GM19468 (cell line): ENCODE data around the gene ILDR2.
A peak's percentile ranks its signal among the peaks of the same experiment; 100 is the strongest.

Source experiments
- ATAC-seq: cut with Tn5 transposase; IDR thresholded peaks from one replicate; pipeline ENCODE4 v1.9.1; 2021; ENCODE audit warnings: mild to moderate bottlenecking, moderate library complexity, moderate number of reproducible peaks; ENCODE audit not compliant: unreplicated experiment; ENCODE audit errors: extremely low read depth

The ILDR2 gene, protein sequence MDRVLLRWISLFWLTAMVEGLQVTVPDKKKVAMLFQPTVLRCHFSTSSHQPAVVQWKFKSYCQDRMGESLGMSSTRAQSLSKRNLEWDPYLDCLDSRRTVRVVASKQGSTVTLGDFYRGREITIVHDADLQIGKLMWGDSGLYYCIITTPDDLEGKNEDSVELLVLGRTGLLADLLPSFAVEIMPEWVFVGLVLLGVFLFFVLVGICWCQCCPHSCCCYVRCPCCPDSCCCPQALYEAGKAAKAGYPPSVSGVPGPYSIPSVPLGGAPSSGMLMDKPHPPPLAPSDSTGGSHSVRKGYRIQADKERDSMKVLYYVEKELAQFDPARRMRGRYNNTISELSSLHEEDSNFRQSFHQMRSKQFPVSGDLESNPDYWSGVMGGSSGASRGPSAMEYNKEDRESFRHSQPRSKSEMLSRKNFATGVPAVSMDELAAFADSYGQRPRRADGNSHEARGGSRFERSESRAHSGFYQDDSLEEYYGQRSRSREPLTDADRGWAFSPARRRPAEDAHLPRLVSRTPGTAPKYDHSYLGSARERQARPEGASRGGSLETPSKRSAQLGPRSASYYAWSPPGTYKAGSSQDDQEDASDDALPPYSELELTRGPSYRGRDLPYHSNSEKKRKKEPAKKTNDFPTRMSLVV

GRCh38 chr1:166975361-166976129 lies at the start of gene ILDR2:
Gene ILDR2, minus strand, starts transcription at chr1:166975540. Its CDS starts 272 bp downstream, at chr1:166975268.
- peak; percentile 44 for ATAC-seq

DNA sequence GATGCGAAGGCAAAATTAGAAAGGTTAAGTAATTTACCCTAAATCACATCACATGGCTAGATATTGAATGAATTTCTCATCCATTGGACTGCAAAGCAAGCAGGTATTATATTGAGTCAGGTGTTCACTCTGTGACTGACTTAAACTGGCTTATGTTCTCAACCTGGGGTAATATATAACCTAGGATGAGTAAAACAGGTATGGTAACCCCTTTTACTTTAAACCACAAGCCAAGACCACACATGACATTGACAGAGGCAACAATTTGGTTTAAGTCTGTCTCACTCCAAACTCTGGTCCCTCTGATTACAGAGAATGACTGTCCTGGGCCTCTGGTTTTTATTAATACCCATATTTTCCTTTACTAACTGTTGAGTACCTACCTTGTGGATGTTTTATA lies 47.0 kb upstream of the ILDR2 start:
- peak; percentile 63 for ATAC-seq

DNA sequence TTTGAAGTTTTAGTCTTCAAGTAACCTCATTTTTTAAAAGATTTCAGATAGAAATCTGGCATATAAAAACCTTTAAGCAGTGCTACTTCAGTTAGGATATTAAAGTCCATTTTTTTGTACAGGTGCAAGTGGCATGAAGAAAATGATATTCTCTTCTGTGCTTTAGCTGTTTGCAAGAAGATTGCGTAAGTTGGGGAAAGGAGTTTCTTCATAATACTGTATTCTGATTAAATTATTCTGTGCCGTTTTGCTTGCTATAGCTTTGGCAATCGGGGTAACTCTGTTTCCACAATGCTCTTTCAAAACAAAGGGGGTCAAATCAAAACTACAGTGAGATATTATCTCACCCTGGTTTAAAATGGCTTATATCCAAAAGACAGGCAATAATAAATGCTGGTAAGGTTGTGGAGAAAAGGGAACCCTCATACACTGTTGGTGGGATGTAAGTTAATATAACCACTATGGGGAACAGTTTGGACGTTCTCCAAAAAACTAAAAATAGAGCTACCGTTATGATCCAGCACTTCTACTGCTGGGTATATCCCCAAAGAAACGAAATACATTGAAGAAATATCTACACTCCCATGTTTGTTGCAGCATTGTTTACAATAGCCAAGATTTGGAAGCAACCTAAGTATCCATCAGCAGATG lies 40.9 kb upstream of the ILDR2 start:
- ATAC-seq, result no peak

GRCh38 chr1:167013108-167013929 lies 38.0 kb upstream of the ILDR2 start:
- no peak for ATAC-seq

DNA sequence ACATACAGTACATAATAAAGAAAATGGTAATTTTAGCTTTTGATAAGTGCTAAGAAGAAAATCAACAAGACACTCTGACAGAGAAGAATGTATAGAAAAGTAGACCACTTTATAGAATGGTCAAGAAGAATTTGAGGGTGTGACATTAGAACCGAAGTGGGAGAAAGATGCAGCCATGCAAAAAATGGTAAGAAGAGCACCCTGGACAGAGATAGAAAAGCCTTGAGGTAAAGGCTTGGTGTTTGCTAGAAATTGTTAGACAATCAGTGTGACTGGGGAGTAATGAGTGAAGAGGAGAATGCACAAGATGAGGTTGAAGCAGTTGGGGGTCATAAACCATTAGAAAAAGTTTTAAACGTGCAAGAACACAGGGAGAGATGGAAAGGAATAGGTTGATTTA lies 37.2 kb upstream of the ILDR2 start:
- no peak for ATAC-seq

DNA sequence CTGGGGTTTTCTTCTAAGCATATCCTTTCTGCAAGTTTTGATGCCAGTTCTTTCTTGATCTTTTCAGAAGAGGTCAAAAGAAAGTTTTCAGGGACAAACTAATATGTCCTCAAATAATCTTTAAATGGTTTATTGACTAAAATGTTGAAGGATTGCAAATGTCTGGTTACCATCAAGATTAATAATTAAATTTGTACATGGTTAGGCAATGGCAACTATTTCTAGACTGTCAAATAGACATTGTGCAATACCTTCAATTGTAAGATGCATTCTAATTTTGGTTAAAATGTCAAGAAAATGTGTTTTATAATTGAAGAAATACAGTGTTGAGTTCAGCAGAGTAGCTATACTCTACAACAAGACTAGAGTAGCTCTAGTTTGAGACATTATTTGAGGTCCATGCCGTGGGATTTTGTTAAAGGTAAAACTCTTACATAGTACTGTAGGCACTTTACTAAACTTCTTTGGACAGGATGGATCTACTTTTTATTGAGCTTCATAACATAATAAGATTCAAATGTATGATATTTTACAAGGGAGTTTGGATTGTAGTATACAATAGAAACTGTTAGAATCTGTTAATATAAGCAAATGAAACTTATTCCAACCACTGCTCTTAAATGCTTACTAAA lies 36.3 kb upstream of the ILDR2 start:
- no peak for ATAC-seq

- ATAC-seq, result no peak
Measured at GRCh38 chr1:167003711-167004110, 28.4 kb upstream of the ILDR2 start.

DNA sequence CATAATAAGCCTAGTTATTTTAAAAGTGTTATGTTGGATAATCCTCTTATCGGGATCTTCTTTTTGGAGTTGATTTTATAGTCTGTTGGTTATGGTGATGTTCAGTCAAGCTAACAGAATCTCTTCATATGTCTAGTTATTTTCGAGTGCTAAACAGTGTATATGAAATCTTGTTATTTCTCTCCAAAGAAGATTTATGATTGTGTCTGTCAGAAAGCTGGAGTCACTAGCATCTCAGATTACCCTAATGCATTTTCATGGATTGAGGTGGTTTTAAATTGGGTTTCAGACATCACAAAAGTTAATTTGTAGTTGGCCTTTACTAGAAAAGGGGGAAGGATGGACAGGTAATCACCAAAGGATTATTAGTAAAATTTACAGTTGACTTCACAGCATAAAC lies 27.0 kb upstream of the ILDR2 start:
- ATAC-seq, result no peak

DNA sequence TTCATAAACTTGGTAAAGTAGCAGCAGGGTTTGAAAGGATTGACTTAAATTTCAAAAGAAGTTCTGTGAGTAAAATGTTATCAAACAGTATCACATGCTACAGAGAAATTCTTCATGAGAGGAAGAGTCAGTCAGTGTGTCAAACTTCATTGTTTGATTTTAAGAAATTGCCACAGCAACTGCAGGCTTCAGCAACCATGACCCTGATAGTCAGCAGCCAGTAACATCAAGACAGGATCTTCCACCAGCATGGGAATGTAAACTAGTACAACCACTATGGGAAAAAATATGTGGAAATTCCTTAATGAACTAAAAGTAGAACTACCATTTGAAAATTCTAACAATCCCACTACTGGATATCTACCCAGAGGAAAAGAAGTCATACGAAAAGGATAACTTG lies 25.2 kb upstream of the ILDR2 start:
- ATAC-seq, result no peak

- no peak for ATAC-seq
Measured at GRCh38 chr1:166999500-167000055, 24.2 kb upstream of the ILDR2 start.

DNA sequence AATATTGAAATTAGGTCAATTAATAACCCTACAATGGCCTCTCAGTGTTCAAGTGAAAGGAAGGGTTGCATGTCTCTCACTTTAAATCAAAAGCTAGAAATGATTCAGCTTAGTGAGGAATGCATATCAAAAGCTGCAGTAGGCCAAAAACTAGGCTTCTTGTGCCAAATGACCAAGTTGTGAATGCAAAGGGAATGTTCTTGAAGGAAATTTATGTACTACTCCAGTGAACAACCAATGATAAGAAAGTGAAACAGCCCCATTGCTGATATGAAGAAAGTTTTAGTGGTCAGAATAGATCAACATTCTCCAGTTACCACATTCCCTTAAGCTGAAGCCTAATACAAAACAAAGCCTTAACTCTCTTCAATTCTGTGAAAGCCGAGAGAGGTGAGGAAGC lies 23.7 kb upstream of the ILDR2 start:
- ATAC-seq, result no peak

- ATAC-seq, result no peak
Measured at GRCh38 chr1:166988974-166989515, 13.7 kb upstream of the ILDR2 start, which contains the start of gene MAEL. Gene MAEL, plus strand, starts transcription at chr1:166989280. Its CDS starts 73 bp downstream, at chr1:166989353.

GRCh38 chr1:166981589-166981988 lies 6.2 kb upstream of the ILDR2 start:
- no peak for ATAC-seq

DNA sequence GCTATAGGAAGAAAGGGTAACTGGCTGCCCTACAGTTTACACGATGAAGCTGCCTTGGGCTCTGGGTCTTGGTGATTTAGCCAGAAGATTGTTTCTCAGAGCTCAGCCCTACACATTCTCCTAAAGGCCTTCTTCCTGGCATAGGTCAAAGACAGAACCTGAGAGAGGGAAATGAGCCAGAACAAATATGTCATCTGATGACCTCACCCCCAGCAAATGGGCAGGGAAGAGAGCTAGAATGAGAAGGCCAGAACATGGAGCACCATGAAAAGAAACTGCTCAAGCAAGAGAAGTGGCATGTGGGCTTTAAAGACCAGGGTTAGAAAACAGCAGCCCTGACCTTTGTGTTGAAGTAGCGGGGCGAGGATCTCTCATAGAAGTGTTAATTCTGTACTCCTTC lies 5.5 kb upstream of the ILDR2 start:
- no peak for ATAC-seq

GRCh38 chr1:166980383-166980782 lies 5.0 kb upstream of the ILDR2 start:
- no peak for ATAC-seq

DNA sequence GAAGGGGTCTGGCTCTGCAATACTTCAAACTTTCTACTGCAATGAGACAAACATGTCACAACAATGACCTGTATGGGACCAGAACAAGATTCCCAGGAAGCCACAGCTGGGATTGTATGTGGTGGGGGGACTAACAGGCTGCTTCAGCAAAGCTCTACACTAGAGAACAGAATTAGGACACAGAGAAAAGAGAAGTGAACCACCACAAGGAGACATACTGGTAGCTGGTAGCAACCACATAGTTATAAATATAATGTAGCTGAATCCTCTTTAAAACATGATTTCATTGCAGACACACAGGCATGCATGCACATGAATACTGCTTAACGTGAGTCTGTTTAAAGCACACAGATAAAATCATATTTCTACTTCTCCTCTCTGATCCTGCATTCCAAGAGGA lies 3.5 kb upstream of the ILDR2 start:
- peak; percentile 23 for ATAC-seq

GRCh38 chr1:166977951-166978350 lies 2.6 kb upstream of the ILDR2 start:
- no peak for ATAC-seq

GRCh38 chr1:166974647-166975345 lies 544 bp downstream of the ILDR2 start:
- ATAC-seq, result no peak
